Fibroblast of mammary gland (primary cell): Measurements from ENCODE around the gene CNTLN.
"Not testable (repeated sequence)": the region's sequence is repeated elsewhere in the genome, so short reads cannot be mapped to it uniquely, and the experiment has no call there.

Source experiments
- DNase-seq: peaks from one replicate; pipeline ENCODE4 v3.0.0-alpha.2; 2010; ENCODE audit warnings: low read depth
- H3K4me3 ChIP-seq: 2 replicates; pipeline ENCODE4 v1.5.1; 2011; ENCODE audit warnings: low read depth, mild to moderate bottlenecking, low read length, moderate library complexity; ENCODE audit not compliant: control insufficient read depth
- CTCF ChIP-seq: conservative IDR thresholded peaks from 2 replicates; pipeline ENCODE4 v1.5.1; 2011; ENCODE audit warnings: low read depth, low read length, inconsistent platforms; ENCODE audit not compliant: control insufficient read depth, insufficient read depth

CNTLN gene

DNA sequence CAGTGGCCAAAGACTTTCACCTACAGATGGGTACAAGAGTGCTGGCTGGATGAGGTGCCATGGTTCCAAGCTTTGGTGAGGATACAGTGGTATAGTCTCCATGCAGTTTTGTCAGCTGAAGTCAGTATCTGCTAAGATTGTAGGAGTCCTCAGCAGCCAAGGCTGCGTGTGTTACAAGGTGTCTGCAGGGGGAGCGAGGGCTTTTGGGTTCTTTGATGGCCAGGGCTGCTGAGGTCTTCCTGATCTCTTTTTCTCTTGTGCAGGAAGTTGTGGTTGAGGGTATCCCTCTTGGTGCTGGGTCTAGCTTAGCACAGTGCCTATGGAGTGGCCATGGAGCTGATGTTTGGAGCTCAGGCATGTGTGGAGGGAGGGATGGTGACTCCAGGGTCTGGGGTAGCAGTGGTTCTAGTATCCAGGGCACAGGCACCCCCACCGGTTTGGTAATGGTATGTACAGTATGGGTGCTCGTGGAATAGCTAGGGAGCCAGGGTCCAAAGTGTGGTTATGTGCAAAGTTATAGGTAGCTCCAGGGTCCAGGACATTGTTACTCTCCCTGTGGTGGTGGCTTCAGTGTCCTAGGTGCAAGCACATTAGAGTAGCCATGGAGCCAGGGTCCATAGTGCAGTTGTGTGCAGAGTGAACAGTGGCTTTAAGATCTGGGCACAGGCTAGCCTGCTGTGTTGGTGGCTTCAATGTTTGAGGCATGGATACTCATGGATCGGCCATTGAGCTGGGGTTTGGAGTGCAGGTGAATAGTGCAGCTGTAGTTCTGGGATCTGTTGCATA is 36.7 kb downstream of the CNTLN start:
- H3K4me3 ChIP-seq = no peak overlapping the region
- no peak for TF ChIP-seq CTCF
- DNase-seq = no peak

- not testable (repeated sequence) for H3K4me3 ChIP-seq, DNase-seq
Observed at GRCh38 chr9:17177496-17177895, 42.7 kb downstream of the CNTLN start.

GRCh38 chr9:17185481-17186029 is 50.7 kb downstream of the CNTLN start:
- TF ChIP-seq CTCF = no peak
- no peak for DNase-seq
- H3K4me3 ChIP-seq = no peak overlapping the region

GRCh38 chr9:17191082-17191481 is 56.2 kb downstream of the CNTLN start:
- no peak overlapping the region for H3K4me3 ChIP-seq
- TF ChIP-seq CTCF = no peak
- no peak for DNase-seq

GRCh38 chr9:17204611-17205152 is 69.8 kb downstream of the CNTLN start:
- no peak overlapping the region for H3K4me3 ChIP-seq
- DNase-seq = no peak
- TF ChIP-seq CTCF = no peak

DNA sequence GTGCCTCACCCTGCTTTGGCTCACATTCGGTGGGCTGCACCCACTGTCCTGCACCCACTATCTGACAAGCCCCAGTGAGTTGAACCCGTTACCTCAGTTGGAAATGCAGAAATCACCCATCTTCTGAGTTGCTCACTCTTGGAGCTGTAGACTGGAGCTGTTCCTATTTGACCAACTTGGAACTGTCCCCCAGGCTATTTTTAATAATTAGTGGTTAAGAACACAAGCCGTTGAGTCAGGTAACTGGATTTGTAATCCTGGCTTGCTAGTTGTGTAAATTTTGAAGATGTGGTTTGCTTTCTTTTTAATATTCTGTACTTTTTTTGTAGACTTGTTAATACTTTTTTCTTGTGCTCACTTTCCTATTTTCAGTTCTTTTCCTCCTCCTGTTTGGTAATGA is 81.2 kb downstream of the CNTLN start:
- peak; percentile 53 for DNase-seq
- TF ChIP-seq CTCF = no peak
- H3K4me3 ChIP-seq = no peak overlapping the region

- DNase-seq = no peak
- no peak for TF ChIP-seq CTCF
- no peak overlapping the region for H3K4me3 ChIP-seq
Observed at GRCh38 chr9:17216646-17217045, 81.8 kb downstream of the CNTLN start.
